ENCODE data around the gene APBA3.

APBA3 gene

DNA sequence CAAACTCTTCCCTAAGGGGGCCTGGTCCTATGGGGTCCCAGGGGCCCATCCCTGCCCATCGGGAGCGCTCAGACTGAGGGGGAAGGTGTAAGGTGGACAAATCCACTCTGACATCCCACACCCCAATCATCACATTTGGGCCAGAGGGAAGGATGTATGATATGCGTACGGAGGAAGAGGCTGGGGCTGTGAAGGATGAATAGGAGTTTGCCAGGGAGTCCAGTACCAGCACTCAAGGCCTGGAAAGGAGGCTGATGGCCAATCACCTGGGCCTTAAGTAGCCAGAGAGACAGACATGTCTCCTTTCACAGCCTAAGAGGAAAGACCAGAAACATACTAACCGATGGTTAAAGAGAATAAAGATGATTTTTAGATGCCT lies 38.4 kb downstream of the APBA3 start:
- in situ Hi-C loops (cut with HindIII; ENCODE audit: low sequenced_read_pairs) = loop anchor here (5.0 kb wide), 3 partner anchors 34 to 84 kb away; no protein-coding TSS in a partner anchor

DNA sequence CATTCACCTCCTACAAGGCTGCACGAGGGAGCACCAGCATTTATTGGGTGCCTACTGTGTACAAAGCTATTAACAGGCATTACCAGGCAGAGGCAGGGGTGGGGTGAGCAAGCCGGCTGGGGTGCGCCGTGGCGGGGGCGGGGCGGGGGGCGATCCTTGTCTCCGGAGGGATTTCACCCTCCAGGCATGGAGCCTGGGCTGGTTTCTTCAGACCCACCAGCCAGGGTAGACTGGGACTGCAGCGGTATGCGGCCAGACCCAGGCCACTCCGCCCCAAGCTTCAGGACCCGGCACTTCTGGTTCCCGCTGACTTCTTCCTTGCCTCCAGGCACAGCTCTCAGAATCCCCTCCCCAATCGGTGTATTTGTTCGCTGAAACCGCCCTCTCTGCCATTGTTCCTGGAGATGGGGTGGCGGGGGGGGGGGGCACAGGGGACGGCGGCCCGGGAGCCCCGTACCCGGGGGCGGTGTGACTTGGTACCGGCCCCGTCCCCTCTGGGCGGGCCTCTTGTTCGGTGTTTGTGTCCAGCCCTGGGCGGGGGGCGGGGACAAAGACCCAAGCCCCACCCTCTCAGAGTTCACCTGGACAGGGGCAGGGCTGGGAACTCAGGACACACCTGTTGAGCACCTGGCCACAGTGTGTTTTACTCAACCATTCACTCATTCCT lies 38.9 kb downstream of the APBA3 start:
- in situ Hi-C loops (cut with HindIII; ENCODE audit: low sequenced_read_pairs) = loop anchor here (5.0 kb wide), 3 partner anchors 35 to 85 kb away; no protein-coding TSS in a partner anchor

DNA sequence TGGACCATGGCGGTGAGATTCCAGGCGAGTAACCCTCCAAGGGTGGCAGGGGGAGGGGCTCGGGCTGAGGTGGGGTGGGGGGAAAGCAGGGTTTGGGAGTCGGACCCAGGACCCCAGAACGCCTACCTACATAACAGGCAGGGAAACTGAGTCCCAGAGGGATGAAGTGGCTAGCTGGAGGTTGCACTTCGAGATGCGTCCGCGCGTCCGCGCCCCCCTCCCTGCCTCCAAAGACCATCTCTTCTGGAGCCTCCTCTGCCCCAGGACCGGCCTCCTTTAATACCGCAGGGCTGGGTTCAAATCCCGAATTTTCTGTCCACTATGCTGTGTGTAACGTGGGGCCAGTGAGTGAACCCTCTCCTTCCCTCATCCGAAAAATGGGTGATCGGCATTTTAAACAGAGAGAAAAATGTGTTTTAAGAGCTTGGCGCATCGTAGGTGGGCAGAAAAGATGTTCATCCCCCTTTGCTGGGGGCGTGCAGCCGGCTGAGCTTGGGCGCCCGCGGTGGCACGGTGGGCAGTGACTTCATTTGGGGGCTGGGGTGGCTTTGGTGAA lies 39.5 kb downstream of the APBA3 start:
- in situ Hi-C loops (cut with HindIII; ENCODE audit: low sequenced_read_pairs) = loop anchor here (5.0 kb wide), 3 partner anchors 35 to 85 kb away; no protein-coding TSS in a partner anchor

DNA sequence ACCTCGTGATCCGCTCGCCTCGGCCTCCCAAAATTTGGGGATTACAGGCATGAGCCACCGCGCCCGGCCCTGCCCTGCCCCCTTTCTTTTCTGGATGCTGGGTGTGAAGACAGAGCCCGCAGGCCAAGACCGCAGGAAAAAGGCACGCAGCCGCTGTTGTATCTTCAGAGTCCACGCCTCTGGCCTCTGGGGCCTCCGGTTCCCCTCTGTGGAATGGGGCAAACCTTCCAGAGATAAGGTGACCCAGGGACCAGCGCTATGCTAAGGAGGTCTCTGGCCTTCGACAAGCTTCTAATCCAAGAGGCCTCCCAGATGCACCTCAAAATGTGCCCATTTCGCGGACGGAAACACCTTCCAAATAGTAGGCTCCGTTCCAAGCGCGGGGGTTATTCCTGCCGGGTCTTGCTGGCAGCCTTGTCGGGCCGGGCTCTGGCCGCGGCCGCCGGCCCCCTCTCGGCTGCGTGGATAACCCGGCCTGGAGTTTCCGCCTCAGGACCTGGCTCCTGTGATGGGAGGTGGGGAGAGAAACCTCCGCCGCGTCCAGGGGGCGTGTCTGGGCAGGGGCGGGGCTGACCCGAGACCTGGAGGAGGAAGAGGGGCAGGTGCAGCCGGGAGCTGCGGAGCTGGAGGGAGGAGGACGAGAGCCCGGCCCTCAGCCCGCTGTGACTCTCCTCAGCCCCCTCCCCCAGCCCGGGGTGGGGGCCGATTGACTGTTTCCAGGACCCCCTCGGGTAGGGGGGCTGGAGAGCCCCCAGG lies 40.2 kb downstream of the APBA3 start:
- in situ Hi-C loops (cut with HindIII; ENCODE audit: low sequenced_read_pairs) = loop anchor here (5.0 kb wide), 3 partner anchors 36 to 86 kb away; no protein-coding TSS in a partner anchor

DNA sequence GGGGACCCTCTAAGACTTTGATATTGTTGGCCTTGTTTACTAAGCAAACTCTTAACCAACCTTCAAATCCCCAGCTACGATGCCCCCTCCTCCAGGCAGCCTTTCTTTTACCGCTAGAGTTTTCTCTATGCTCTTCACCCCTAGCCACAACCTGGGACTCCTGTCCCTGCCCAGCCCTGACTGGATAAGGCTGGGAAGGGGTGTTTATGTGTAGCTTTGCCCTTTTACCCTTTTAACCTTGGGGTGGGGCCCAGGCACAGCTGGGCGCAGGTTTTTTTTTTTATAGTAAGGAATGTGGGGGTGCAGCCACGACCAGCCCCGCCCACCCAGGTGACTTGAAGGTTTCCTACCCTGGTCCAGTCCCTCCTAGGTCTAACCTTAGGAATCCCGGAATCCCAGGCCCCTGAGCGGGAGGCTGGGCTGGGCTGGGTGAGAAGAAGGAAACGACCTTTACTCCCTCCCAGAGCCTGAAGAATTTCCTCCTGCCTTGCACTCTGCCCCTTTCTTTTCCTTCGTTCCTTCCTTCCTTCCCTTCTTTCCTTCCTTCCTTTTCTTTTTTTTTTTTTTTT lies 41.1 kb downstream of the APBA3 start:
- in situ Hi-C loops (cut with HindIII; ENCODE audit: low sequenced_read_pairs) = loop anchor here (5.0 kb wide), 3 partner anchors 37 to 87 kb away; no protein-coding TSS in a partner anchor

DNA sequence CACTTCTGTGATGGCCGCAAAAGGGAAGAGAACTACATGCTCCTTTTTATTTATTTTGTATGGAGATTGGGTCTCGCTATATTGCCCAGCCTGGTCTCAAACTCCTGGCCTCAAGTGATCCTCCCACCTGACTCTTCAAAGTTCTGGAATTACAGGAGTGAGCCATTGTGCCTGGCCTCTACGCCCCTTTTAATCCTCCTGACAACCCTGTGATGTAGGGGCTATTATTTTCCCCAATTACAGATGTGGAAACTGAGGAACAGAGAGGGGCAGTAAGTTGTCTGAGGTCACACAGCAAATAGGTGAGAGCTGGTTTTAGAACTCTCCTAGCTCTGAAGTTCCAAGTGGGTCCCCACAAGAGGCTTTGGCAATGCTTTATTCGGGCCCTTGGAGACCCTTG lies 41.6 kb downstream of the APBA3 start:
- in situ Hi-C loops (cut with HindIII; ENCODE audit: low sequenced_read_pairs) = loop anchor here (5.0 to 10.0 kb wide), 4 partner anchors 37 to 395 kb away; no protein-coding TSS in a partner anchor

DNA sequence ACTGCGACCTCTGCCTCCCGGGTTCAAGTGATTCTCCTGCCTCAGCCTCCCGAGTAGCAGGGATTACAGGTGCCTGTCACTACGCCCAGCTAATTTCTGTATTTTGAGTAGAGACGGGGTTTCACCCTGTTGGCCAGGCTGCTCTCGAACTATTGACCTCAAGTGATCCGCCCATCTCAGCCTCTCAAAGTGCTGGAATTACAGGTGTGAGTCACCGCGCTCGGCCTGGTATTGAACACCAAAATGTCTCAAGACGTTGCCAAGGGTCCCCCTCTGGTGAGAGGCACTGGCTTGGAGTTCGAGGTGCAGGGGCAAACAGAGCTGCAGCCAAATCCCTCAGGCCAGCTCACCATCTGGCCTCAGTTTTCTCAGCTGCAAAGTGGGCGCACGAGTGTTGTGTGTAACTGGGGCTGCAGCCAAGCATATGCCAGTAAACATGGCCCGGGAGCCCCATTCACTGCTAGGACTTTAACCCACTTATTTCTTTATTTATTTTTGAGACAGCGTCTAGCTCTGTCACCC lies 45.3 kb downstream of the APBA3 start:
- in situ Hi-C loops (cut with HindIII; ENCODE audit: low sequenced_read_pairs) = loop anchor here (10.0 kb wide), 1 partner anchor 391 kb away; no protein-coding TSS in a partner anchor

DNA sequence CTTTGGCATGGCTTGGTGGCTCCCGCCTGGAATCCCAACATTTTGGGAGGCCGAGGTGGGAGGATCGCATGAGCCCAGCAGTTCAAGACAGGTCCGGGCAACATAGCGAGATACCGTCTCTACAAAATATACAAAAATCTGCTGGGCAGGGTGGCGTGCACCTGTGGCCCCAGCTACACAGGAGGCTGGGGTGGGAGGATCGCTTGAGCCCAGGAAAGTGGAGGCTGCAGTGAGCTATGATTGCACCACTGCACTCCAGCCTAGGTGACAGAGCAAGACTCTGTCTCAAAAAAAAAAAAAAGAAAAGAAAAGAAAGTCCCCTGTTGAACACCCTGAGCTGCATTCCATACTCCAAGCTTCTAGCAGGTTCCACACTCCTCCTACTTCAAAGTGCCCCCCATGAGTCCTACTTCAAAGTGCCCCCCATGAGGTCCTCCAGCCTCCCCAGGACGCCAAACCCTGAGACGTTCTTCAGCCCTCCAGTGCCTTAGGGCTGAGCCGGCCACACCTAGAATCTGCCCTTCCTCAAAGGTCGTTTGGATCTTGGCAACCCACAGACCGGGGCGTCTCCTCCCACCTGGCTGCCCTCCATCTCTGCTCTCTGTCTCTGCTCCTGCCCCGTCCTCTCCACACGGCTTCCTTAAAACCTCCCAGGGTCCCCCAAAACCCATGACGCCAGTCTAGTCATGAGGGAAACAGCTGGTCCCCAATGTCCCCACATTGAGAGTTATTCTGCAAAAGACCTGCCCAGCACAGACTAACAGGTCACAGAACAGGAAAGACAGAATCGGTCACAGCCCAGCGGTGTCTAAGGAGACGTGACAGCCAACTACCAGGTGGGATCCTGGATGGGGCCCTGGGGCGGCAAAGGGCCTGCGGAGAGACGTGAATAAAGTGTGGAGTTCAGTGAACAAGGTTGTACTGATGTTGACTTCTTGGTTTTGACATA lies 48.6 kb downstream of the APBA3 start:
- in situ Hi-C loops (cut with HindIII; ENCODE audit: low sequenced_read_pairs) = loop anchor here (10.0 kb wide), 1 partner anchor 388 kb away; no protein-coding TSS in a partner anchor

DNA sequence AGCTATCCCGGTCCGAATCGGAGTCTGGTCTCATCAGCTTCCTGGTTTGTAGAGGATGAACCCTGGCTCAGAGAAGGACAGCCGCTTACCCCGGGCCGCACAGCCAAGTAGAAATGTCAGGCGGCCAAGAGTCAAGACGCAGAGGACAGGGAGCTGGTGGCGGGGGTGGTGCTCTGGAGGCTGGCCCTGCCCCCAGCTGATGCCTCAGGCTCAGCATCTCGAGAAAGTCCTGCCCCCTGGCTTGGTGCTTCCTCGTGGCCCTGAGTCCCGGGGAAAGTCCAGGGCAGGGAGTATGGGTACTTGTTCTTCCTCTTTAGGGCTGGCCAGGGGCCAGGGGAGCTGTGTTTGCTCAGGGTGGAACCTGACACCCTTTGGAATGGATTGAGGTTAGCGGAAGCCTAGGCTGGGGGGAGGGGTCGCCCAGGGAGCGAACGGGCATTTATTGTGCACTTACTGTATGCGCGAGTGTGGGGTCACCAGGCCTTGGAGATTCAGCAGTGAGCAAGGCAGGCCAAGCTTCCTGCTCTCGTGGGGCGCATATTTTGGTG lies 51.2 kb downstream of the APBA3 start:
- in situ Hi-C loops (cut with HindIII; ENCODE audit: low sequenced_read_pairs) = loop anchor here (10.0 kb wide), 1 partner anchor 386 kb away; no protein-coding TSS in a partner anchor

DNA sequence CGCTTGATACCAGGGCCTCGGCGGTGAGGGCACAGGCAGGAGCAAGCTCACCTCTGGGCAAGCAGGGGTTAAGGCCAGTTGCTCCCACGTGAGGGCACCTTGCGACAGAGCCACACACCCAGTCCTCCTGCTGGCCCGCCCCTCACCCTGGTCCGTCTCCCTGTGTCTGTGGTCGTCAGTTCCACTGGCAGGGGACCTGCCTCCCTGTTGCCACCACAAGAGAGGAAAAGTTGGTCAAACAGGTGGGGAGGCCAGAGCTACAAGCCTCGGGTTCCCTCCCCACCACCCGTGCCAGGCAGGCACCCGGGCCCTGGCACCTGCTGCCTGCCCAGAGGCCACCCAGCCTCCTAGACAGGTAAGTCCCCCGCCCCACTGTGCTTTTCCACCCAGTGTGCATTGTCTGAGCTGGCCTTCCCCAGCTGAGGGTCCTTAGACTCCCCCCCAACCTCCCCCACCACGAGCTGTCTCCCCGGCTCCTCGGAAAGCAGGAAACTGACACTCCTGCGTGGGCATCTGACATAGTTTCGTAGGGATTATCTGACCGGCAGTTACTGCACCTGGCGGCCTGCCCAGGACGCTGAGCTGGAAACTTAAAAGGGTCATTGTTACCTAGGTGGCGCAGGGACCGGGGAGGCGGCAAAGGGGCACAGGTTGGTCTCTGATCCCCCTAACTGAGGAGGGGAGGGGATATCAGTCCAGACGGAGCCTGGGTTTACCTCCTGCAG lies 53.1 kb downstream of the APBA3 start, which contains the start of gene TJP3:
Gene TJP3 (plus strand): TSS at position 178 of the 725 bp plus-strand sequence. CDS start 20,049 bp downstream, outside the sequence.
- in situ Hi-C loops (cut with HindIII; ENCODE audit: low sequenced_read_pairs) = no loop called here

DNA sequence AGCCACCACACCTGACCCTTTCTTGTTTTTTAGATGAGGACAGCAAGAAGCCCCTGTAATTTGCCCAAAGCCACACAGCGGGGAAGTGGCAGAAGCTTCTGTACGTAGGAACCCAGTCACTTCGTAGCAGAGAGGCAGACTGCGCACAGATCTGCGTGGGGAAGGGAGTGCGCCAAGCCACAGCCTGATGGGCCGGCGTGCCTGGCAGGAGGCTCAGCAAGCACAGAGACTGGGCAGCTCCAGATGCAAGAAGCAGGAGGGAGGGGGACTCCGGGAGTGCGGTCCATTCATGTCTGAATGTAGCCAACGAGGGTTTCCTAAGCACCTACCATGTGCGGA lies 53.7 kb downstream of the APBA3 start:
- in situ Hi-C loops (cut with HindIII; ENCODE audit: low sequenced_read_pairs) = no loop called here

DNA sequence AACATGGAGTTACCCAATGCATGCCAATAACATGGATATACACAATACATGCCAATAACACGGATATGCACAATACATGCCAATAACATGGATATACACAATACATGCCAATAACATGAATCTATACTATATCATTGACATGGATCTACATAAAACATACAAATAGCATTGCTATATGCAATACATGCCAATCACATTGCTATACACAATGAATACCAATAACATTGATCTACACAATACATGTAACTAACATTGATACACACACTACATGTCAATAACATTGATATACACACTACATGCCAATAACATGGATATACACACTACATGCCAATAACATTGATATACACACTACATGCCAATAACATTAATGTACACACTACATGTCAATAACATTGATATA lies 60.3 kb downstream of the APBA3 start:
- in situ Hi-C loops (cut with HindIII; ENCODE audit: low sequenced_read_pairs) = no loop called here
